ENCODE data around the gene HIVEP1.

Gene HIVEP1

DNA sequence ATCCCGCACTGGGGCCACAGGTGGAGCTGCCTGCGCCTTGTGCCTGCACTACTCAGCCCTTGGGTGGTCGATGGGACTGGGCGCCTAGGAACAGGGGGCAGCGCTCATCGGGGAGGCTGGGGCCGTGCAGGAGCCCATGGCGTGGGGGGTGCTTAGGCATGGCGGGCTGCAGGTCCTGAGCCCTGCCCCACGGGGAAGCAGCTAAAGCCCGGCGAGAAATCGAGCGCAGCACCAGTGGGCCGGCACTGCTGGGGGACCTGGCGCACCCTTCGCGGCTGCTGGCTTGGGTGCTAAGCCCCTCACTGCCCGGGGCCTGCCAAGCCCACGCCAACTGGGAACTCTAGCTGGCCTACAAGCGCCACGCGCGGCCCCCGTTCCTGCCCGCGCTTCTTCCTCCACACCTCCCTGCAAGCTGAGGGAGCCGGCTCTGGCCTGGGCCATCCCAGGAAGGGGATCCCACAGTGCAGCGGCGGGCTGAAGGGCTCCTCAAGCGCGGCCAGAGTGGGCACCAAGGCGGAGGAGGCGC is 5.8 kb downstream of the HIVEP1 start:
- DNase-seq (ENCODE audit: low spot score) = no peak

DNA sequence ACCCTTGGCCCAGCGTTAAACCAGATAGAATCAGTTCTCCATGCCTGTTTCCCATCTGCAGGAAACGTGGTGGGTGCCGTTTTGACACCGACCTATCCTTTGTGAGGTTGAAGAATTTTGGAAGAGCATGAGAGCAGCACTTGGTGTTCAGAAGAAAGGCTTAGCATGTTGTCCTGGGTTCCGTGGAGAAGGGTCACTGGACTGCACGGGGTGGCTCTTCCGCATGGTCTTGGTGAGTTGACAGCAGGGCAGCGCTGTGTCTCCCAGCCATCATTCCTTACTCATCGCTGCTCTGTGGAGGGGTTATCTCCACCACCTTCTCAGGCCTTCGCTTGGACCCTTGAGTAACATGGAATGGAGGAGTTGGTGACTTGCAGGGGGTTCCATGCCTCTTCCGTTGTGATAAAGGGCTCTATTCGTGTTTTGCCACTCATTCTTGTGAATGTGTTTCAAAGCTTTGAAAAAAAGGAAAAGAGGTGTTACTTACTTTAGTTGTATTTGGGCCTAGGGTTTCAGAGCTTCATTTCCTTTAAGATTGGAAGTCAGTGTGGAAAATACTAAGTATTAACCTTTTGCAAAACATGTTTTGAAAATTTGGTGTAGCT is 8.2 kb downstream of the HIVEP1 start:
- no peak for DNase-seq (ENCODE audit: low spot score)

DNA sequence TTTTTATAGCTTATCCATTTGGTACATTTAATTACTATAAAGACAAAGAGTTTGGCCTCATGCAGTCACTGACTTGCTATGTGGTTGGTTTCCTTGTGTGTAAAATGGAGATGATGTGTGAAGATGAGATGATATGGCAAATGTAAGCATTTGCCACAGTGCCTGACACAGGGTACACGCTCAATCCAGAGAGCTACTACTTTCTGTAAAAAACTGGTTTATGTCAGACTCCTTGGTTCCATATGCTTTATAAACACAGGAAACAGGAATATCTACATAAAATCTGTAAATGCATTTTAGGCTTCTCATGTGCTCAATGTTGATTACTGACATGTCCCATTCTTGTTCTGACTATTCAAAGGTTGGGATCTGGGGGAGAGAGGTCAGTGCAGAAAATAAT is 10.4 kb downstream of the HIVEP1 start:
- DNase-seq (ENCODE audit: low spot score) = no peak

DNA sequence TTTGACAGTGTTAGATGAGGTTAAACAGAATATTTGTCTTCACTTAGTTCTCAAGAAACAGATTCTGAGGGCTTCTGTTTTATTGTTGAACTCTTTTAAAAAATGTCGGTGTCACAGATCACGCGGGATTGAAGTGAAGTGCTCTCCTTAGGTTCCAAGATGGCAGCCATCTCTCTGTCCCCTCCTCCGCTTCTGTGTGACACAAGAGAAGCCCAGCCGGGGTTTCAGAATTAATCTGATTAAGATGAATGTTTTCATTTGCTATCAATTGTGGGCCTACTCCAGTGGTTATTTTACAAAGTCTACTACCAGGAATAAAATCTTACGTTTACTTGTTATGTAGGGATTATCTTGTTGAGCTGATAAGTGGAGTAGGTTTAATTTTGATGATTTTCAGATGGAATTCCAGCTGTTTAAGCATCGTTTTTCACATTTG is 10.9 kb downstream of the HIVEP1 start:
- no peak for DNase-seq (ENCODE audit: low spot score)

DNA sequence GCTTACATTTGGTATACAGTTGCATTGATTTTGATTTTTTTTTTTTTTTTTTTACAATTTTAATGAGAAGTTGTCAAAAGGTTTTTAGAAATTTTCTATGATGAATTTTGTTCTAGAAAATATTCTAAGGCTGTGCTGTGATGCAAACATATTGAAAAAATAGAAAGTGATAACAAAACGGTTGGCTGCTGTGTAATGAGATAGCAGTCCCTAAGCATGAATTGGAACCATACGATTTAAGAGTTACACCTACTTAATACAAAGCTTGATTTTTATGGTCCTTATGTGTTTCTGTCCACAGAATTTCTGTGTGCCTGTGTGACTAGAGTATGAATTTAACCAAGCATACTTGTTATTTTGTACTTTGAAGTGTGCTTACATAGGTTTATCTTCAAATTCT is 12.1 kb downstream of the HIVEP1 start:
- no peak for DNase-seq (ENCODE audit: low spot score)

DNA sequence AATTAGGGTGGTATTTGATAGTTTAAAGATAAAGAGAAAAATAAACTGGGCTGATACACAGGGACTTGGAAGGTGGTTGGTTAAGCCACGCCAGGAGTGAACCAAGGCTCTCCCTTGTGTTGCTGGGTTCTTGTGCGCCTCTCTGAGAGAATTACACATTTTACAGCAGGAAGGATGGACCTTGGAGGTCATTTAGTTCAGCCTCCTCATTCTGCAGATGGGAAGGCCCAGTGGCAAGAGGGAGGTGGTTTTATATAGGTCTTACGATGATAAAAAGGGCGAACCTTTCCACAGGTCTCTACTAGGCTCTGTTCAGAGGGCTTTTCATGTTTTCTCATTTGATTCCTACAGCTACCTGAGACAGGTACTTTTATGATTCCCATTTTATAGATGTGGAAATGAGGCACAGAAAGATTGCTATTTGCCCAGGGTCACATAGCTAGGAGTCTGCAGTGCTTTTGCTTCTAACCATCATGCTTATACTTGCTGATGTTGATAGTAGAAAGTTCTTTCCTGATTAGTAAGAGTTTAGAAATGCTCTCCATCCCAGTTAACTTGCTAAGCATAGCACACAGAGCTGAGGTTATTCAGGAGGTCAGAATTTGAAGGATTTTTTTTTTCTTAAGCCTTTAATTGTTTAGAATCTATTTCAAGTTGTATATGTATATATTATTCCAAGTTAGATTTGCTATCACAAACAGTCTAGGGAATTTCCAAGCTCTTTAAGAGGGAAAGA is 12.8 kb downstream of the HIVEP1 start:
- DNase-seq (ENCODE audit: low spot score) = no peak

DNA sequence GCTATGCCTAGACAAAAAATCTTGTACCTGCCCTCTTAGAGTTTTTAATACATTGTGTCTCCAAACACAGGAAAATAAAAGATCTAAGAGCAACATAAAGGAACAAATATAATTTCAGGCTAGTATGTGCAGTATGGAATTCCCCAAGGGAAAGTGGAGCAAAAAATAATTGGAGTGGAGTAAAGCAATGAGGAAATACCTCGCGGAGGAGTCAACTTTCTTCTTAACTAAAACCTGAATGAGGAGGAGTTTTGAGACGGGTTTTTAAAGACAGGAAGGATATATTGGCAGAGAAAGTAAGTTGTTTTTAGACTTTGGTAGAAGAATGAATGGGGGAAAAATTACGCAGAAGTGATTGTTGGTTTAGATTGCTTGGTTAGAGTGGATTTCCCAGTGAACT is 14.0 kb downstream of the HIVEP1 start:
- DNase-seq (ENCODE audit: low spot score) = no peak

DNA sequence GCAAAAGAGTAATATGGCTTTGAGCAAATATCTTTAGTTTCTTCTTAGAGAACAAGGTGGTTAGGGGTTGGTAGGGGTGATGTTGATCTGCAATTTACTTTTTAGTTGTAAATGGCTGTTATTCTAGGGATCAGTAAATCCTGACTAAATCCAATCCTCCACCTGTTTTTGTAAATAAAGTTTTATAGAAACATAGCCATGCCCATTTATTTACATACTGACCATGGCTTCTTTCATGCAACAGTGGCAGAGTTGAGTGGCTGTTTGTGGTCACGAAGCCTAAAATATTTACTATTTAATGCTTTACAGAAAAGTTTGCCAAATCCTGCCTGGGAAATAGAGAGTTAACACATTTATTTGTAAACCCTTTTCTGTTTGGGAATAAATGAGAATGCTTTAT is 14.7 kb downstream of the HIVEP1 start:
- no peak for DNase-seq (ENCODE audit: low spot score)

DNA sequence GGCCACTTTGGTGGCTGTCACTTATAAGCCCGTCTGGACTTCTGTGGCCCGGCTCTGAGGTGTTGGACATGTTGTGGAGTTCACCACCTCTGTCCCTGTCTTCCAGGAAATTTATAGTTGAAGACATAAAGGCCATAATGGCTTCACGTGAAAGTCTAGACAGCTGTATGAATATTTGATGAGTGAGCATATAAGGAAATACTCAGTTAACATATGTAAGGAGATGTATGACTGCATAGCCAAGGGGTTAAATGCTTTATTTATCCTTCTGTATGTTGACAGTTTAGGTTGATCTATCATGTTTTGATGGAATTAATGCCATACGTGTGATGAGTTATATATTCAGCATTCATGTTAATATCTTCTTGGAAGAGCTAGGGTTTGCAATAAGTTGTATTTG is 16.1 kb downstream of the HIVEP1 start:
- DNase-seq (ENCODE audit: low spot score) = no peak

DNA sequence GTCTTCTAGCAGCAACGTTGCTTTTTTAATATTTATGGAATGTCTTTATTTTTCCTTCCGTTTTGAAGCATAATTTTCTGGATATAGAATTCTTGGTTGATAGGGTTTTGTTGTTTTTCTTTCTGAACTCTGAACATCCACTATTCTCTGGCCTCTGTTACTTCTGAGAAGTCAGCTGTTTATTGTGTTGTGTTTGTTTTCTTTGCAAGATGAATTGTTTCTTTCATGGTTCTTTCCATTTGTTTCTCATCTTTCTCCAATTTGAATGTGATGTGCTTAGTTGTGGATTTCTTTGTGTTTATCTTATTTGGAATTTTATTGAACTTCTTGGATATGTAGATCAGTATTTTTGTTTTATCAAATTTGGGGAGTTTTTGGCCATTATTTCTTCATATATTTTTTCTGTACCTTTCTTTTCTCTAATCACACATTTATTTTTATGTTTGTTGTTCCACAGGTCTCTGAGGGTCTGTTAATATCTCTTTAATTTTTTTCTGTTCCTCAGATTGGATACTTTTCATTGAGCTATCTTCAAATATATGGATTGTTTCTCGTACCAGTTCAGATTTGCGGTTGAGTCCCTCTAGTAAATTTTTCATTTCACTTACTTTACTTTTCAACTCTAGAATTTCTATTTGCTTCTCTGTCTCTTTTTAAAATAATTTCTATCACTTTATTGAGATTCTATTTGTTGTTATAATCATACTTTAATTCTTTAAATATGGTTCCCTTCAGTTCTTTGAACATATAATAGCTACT is 18.0 kb downstream of the HIVEP1 start:
- DNase-seq (ENCODE audit: low spot score) = no peak

DNA sequence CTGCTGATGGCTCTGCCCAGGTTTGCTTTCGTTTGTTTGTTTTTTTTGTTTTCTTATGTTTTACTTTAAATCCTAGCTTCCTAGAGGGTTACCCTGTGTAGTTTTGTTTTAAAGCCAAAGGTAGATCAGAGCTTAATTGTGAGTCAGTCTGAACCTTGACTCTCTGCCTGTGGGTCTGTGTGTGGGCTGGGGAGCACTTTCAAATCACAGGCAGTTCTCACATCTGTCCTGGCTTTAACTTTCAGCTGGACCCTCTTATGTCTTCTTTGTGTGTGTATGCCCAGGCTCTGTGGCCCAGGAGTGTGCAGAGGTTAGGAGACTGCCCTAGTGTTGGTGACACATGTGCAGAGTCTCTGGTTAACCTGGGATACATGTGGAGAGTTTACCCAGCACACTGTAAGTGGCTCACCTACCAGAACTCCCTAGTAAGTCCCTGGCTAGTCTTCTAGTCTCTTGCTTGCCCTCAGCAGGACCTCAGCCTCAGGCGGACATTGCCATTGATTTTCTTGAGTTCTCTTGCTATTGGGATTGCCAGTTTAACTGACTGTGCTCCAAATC is 19.0 kb downstream of the HIVEP1 start:
- no peak for DNase-seq (ENCODE audit: low spot score)

DNA sequence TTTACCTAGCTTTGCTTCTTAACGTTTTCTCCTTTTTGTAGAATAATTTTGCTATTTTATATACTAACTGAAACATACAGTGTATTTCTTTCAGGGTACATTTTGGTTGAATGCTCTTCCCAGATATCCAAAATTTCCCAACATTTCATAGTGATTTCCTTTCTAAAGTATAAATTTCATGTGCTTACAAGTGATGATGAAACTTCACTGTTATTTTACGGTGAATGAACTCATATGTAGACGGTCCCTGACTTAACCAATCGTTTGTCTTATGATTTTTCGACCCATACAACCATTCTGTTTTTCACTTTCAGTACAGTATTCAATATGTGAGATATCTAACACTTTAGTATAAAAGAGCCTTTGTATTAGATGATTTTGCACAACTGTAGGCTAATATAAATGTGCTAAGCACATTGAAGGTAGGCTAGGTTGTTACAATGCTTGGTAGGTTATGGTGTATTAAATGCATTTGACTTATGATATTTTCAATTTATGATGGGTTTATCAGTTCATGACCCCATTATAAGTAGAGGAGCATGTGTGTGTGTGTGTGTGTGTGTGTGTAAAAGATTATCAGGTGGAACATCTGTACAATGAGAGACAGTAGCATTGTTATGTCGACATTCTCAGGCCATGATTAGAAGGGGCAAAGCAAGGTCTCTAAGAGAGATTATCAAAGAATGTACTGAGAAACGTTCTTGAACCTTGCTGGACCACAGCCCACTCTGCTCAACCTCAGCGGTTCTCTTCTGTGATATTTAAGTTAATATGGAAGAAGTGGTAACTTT is 20.9 kb downstream of the HIVEP1 start:
- no peak for DNase-seq (ENCODE audit: low spot score)

DNA sequence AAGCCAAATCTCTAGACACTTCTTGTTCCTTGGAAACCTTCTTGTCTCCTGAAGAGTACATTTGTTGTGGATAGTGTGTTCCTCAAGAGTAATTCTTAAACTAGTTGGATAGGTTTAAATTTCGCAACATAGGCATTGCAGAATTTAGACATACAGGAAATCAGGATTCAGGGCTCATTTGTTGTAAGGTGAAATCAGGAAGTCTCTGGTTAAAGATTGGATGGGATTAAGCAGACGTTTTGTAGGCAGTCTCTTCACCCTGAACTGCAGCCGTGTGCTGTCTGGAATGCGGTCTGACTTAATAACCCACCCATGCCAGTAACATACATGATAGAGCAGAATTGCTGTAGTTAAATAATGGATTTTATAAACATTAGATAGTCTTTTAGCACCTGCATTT is 21.7 kb downstream of the HIVEP1 start:
- no peak for DNase-seq (ENCODE audit: low spot score)

DNA sequence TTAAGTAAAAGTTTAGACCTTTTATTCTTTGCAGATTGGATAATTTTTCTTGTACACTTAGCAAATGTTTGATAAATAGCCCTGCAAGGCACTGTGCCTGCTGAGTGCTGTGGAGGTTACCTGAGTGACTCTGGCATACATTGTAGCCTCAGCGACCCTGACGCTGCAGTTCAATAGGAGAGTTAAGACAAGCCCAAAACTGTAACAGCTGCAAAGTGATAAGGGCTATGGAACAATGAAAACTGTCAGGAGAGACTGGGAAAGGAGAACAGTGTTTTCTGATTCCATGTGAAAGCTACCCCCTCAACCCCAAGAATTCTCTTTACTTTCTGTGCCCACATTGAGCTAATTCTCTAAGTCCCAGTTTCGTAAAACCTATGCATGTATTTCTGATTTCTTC is 22.2 kb downstream of the HIVEP1 start:
- DNase-seq (ENCODE audit: low spot score) = no peak

DNA sequence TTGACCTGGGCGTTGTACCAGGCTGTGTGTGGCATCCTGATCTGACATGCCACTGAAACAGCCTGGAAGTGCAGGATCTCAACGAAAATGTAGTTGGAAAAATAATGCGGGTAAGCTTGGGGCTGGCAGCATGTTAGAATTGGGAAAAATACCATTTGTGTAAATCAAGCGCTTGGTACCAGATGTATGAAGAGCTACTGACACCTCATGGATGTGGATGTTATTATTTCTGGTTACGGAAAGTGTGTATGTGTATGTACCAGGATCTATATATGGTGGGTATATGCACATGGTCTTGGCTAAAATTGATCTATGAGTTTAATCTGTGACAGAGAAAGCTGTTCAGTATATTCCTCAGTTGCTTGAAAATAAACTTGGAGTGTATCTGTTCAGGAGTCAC is 22.7 kb downstream of the HIVEP1 start:
- no peak for DNase-seq (ENCODE audit: low spot score)

DNA sequence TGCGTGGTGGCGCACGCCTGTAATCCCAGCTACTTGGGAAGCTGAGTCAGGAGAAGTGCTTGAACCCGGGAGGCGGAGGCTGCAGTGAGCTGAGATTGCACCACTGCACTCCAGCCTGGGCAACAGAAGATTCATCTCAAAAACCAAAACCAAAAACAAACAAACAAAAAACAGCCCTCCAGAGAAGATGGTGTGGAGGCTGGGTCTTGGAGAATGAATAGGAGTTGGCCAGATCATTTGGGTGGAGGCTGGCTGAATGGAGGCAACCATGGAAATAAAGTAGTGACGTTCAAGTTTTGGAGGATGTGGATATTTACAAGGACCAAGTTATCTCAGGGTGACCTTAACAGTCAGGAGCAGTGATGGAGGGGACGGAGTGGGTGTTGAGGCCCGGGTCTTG is 24.7 kb downstream of the HIVEP1 start:
- no peak for DNase-seq (ENCODE audit: low spot score)

DNA sequence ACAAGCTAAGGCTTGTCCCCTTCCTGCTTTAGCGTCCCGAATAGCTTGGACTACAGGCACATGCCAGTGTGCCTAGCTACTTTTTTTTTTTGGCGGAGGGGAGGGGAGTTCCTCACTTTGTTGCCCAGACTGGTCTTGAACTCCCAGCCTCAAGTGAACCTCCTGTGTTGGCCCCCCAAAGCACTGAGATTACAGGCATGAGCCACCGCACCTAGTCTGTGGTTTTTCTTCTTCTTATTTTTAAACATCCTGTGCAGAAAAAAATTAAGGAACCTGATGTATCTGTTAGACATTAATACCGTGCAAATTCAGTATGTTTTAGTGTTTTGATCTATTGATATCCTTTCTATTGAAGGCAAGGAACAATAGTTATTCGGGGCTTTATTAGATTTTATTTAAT is 25.7 kb downstream of the HIVEP1 start:
- DNase-seq (ENCODE audit: low spot score) = no peak

DNA sequence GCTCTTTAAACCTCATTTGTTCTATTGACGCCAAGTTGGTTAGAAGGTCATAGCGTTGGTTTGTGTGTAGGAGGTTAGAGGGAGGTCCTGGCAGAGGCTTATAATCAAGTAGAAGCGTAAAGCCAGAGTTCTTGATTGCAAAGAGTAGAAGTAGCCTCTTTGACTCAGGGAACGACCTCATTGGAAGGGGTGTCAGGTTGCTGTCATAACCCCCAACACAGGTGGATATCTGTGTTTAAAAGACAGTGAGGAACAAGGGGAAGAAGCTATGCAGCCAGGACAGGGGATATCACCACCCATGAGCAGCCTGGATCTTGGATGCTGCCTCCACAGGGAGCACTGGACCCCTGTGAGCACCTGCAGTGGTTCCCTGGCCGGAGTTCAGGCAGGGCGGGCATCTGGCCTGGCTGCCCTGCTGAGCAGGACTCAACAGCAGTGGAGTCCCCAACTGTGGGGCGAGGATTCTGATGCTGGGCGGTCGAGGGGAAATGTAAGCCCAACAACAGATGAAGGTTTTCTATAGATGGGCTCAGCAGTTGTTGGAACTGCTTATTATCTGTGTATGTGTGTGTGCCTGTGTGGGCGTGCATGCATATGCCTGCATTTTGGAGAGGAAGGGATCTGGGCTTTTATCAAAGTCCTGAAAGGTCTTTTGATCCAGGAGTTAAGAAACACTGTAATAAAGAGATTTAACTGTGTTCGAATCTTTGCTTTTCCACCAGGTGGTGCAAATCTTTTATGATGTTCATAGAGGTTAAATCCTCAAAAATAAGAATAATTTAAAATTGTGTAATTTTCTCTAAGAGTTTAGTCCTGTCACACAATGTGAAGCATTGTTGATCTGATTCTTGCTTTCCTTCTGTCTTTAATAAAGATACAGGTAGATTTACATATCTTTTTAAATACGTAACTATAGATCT is 27.7 kb downstream of the HIVEP1 start:
- DNase-seq (ENCODE audit: low spot score) = no peak

DNA sequence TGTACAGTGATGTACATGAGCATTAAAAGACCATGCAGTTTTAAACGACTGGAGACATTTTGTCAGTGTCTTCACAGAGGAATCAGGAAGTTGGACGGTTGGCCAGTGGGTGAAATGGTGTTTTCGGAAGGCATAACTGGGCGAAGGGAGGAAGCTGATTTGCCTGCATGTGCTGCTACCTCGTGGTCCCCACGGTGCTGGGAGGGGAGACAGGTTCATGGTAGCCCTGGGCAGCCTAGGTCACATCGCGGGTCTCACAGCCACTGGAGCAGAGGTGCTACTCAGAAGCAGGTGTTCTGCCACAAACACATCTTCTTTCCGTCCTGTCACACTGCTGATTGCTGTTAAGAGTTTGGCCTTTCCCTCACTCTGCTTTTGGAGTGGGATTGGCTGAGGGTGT is 35.2 kb downstream of the HIVEP1 start:
- no peak for DNase-seq (ENCODE audit: low spot score)

DNA sequence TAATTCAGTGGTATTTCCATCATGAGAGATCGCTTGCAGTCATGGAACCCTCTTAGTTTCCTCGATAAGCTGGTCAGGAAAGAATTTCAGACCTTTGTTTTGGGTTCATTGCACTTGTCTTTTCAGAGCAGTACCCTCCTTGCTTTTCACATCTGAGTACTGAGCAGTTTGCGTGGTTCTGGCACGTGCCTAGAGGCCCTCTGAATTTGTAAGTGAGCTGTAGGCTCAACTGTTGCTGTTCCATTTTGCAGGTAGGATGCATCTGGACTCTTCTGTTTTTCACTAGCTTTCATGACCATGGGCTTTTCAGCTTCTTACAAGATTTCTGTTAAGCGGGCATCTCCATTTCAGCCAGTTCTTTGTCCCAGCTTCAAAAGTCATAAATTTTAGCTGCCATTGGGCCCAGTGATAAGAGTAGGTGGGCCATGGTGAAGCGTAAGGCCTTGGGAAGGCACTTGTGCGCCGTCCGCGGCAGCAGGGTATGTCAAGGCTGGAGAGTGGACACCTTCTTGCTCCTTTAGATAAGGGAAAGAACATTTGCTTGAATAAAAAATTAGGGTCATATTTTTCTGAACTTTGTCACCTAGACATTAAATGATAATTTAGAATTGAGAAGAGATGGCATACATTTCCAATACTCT is 35.8 kb downstream of the HIVEP1 start:
- no peak for DNase-seq (ENCODE audit: low spot score)
